ENCODE results near the gene CCNL1.

- TF ChIP-seq POLR2A (IDR thresholded peaks at IDR 0.05; ENCODE audit: low read depth, low read length) = no peak
- 0 out of 2 replicates have a peak, but pooled peaks have one; percentile 36 for TF ChIP-seq POLR2AphosphoS5 (IDR thresholded peaks at IDR 0.05; ENCODE audit: low read depth, low read length)
Measured at GRCh38 chr3:157156837-157157635, 2.9 kb downstream of the CCNL1 start.
